GM19035 (cell line): Measurements from ENCODE around the gene MMP7.

ENCODE experiments used
- ATAC-seq: cut with Tn5 transposase; IDR thresholded peaks from one replicate; pipeline ENCODE4 v1.9.1; 2021; ENCODE audit not compliant: unreplicated experiment

MMP7 gene, protein sequence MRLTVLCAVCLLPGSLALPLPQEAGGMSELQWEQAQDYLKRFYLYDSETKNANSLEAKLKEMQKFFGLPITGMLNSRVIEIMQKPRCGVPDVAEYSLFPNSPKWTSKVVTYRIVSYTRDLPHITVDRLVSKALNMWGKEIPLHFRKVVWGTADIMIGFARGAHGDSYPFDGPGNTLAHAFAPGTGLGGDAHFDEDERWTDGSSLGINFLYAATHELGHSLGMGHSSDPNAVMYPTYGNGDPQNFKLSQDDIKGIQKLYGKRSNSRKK

DNA sequence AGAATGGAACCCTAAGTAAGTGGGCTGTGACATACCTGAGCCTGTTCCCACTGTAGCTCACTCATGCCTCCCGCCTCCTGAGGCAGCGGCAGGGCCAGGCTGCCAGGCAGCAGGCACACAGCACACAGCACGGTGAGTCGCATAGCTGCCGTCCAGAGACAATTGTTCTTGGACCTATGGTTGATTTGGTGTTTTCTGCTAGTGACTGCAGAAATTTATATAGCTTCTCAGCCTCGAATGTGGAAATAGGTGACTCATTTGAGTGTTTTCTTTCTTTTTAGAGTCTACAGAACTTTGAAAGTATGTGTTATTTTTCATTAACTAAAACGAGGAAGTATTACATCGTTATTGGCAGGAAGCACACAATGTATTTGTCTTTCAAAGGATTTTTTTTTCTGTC is at the start of gene MMP7:
MMP7 (minus strand) TSS at position 190 of the 400 bp plus-strand sequence; CDS start at position 143, 47 bp downstream.
- ATAC-seq, result no peak

DNA sequence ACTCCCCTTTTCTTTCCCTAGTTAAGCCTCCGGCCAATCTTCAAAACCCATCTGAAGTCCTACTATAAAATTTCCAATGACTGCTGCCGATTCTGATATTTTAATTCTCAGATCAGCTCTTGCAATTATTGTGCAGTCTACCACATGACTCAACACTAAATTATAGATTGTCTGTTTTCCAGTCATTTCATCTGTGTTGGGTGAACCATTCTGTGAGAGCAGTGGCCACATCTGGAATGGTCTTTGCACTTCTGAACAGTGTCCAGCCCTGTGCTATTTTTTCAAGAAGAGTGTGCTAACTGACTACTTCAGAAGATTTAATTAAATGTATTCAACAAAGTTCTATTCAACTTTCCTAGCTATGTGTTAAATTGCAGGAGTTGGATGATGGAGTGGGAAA is 47.2 kb upstream of the MMP7 start:
- no peak for ATAC-seq

DNA sequence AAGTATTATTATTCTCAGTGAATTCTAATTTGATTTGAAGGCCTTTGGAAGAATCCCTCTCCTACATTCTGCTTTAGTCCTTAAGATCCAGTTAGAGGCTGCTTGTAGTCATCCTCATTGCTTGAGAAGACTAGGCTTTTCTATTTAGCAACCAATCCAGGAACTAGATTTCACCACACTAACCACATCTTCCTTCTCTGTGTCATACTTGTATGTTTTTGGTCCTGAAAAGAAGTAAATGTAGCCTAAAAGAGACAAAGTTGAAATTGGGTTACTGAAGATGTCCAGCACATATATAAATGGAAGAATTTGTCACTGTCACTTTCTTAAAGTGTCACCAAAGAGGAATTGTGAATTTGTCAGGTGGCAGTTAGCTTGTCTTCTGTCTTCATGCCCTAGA is 46.6 kb upstream of the MMP7 start:
- ATAC-seq, result no peak

- ATAC-seq, result no peak
These were observed 45.8 kb upstream of the MMP7 start for GRCh38 chr11:102576350-102576749.

DNA sequence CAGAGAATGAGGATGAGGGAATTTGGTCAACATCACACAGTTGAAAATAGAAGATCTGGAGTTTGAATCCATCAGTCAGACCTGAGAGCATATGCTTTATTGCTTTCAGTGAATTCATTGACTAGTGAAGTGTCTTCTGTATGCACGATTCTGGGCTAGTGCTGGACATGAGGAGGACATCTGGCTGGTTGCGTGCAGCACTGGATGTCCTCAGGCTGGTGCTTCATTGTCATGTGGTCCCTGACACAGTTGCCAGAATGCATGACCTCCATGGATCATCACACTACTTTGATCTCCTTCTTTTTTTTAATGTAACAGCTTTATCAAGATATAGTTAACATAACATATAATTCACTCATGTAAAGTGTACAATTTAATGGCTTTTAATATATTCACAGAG is 44.5 kb upstream of the MMP7 start:
- ATAC-seq, result no peak

- ATAC-seq, result no peak
These were observed 43.3 kb upstream of the MMP7 start for GRCh38 chr11:102573851-102574250.

DNA sequence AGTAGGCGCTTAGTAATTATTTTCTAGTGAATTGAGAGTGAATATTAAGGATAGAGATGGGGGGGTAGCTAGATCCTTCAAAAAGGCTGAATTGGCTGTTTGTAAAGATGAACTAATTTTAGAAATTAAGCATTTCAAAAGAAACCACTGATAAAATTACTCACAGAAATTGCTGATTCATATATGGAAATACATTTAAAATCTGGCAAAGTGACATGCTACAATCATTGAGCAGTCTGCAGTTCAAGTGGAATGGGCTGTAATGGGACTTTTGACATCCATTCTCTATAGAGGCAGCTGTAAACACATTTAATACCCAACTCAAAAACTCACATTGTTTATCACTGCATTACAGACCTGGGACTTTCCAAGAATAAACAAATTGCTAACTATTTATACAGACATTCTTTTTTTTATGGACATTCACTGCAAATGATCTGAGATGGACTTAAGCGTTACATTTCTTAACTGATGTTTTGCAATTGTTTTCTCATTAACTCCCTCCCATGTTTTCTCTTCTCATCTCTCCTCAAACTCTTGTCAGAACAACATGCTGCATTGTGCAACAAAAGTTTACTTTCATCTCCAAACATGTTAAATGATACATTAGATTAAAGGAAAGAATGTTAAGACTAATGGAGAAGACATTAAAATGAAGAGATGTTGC is 42.1 kb upstream of the MMP7 start:
- ATAC-seq, result no peak

DNA sequence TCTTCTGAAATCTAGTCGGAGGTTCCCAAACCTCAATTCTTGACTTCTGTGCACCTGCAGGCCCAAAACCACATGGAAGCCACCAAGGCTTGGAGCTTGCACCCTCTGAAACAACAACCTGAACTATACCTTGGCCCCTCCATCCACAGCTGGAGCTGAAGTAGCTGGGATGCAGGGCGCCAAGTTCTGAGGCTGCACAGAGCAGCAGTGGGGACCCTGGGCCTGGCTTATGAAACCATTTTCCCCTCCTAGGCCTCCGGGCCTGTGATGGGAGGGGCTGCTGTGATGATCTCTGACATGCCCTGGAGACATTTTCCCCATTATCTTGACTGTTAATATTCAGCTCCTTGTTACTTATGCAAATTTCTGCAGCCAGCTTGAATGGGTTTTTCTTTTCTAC is 38.3 kb upstream of the MMP7 start:
- no peak for ATAC-seq

GRCh38 chr11:102566112-102566511 is 35.6 kb upstream of the MMP7 start:
- no peak for ATAC-seq

GRCh38 chr11:102564110-102564509 is 33.6 kb upstream of the MMP7 start:
- no peak for ATAC-seq

DNA sequence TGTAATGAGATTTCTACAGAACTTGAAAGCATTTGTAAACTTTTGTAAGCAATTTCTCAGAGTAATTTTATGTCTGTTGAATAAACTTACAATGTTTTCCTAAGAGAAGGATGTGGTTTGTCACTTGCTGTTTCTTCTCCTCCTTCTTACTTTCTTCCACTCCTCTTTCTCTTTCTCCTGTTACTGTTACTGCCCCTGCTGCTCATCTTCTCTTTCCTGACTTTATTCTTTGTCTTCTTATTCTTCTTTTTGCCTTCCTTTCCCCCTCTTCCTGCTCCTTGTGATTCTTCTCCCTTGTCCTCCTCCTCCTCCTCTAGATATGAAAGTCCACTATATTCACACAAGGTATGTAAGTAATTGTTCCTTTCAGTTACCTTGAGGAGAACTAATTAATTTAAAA is 31.1 kb upstream of the MMP7 start:
- ATAC-seq, result no peak

DNA sequence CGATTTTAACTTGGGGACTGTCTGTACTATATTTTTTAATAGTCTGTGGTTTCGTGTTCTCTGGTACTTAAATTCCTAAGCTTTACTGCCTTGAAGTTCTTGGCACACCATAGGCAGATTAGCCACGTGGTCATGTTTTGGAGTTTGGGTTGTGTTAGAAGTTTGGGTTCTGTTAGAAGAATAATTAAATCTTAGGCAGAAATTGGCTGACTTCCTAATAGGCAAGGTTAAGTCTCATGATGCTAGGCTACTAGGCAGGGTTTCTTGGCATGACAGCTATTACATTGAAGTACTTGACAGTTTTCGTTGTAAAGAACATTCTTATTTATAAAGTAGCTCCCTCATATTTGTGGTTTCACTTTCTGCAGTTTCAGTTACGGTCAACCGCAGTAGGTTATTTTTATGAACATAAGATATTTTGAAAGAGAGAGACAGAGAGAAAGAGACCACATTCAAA is 30.0 kb upstream of the MMP7 start:
- peak; percentile 81 for ATAC-seq

DNA sequence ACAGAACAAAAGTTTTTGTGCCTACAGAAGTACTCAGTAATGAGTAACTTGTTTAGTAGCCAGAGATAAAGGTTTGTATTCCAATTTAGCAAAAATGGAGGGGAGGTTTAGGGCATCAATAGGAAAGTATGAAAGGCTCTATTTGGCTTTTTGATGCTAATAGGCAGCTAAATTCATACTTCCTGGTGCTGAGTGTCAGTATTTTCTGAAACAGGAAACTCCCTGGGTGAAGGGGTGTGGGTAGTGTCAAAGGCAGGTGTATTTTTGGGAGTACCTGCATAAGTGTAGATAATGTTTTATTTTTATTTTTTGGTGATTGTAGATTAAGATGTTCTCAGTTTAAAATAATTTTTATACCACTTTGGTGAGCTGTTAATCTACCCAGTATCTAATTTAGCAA is 29.3 kb upstream of the MMP7 start:
- ATAC-seq, result peak; percentile 37

- ATAC-seq, result no peak
These were observed 24.5 kb upstream of the MMP7 start for GRCh38 chr11:102555091-102555490.

GRCh38 chr11:102553835-102554282 is 23.3 kb upstream of the MMP7 start:
- ATAC-seq, result peak; percentile 77

- no peak for ATAC-seq
These were observed 22.1 kb upstream of the MMP7 start for GRCh38 chr11:102552447-102553194.

DNA sequence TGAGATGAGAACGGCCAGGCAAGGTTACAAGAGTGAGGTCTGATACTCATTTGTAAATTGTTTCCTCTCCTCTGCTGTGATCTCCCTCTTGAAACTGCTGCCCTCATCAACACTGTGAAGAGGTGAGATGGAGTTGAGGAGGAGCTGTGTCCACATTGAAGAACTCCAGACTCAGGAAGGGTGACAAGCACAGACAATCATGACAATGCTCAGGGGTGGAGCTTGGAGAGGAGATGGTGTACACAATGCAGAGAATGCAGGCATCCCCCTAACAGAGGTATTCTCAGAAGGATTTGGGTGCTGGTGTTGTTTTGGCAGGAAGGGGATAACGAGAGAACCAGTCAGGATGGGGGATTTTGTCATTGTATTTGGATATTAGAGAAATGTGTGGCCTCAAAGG is 21.5 kb upstream of the MMP7 start:
- no peak for ATAC-seq

DNA sequence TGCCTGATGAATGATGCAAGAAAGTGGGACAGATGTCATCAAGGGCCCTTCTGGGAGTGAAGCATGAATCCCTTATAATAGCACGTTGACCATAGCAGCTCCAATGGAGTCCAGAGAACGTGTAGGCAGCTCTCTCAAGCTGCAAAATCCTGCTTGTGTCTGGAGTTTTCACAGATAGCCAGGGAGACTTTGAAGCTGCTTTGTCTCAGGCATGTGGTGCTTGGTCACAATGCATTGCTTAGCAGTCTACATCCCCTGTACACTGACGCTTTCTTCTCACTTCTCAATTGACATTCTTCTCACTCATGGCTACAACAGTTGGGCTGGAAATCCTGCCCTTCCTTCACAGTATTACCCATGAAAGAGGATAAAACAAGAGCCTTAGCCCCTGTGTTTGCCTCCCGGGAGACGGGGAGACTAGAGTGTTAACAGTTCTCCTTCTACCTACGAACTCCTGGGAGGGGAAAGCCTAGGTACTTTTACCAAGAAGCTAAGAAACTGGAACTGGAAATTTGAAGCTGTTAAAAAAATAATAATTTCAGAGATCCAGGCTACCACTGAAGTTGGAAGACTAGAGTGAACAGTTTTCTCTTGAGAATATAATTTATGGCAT is 20.7 kb upstream of the MMP7 start:
- no peak for ATAC-seq

DNA sequence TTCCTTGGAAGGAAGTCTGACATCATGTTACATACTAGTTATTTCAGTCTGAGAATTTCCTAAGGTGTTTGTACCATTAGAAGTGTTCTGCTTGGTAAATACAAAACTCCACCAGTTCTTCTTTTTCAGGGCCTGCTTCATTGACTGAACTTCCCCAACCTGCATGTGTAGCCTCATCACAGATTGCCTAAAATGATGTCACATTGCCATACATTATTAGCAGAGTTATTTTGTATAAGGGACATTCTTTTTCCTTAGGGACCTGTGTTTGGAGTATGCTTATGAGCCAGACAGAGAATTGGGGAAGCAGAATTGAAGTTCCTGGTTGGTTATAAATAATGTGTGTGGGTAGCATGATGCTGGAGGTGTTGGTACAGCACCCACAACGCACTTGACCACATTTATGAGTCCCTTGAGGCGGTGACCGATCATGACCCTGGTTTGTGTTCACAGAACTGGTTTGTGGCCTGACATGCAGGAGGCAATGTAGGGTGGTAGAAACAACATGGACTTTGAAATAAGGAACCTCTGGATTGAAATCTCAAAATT is 16.4 kb upstream of the MMP7 start:
- ATAC-seq, result peak; percentile 80

DNA sequence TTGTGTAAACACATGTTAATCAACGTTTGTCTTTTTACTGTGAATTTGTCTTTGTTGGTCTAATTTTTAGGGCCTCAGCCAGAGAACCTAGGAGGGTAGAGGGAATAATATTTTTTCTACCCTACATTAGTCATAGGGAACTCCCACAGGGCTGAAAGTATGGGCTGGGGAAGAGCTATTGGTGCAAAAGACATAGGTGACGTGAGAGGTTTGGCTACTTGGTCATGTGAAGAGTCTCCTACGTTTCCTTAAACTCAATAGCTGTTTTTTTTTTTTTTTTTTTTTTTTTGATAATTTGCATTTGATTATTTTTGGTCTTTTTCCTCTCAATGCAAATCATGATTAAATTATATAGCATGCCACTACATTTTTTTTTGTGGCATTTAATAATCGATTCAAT is 15.9 kb upstream of the MMP7 start:
- peak; percentile 54 for ATAC-seq

DNA sequence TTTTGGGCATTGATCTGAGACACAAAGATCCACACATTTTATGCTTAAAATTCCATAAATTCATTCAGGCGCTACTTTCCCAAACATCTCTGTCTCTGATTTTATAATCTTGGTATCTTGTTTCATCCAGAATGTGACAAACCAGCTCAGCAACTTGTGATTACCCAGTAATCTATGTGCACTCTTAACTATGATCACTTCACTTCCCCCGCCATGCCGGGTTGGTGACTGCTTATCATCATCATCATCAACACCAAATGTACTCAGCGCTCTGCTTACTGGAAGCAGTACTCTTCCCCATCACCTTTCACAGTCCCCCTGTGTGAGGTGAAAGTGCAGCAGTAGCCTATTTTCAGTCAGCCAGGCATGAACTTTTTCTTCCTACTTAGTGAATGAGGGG is 15.2 kb upstream of the MMP7 start:
- no peak for ATAC-seq
